Esophagus squamous epithelium (tissue), 4 donors: ENCODE data around the gene MXD4.

ENCODE experiments used
- POLR2A ChIP-seq, 4 donors: fragments of 450-650 bp; IDR thresholded peaks; one replicate each; pipeline ENCODE4 v1.6.1; 2017; ENCODE audit warnings: antibody characterized with exemption in 4 of 4, mild to moderate bottlenecking in 4 of 4, moderate library complexity in 3 of 4
- TF ChIP-seq, protein P1 (sequence below), 6 experiments: fragments of 450-650 bp in 4 of 6; fragments of 200-600 bp in 2 of 6; sonication (generic) in 2 of 6; IDR thresholded peaks; one replicate each; pipeline ENCODE4 v1.5.1; 2016 to 2019; ENCODE audit warnings: antibody characterized with exemption in 6 of 6, mild to moderate bottlenecking in 4 of 6, moderate library complexity in 4 of 6

DNA sequence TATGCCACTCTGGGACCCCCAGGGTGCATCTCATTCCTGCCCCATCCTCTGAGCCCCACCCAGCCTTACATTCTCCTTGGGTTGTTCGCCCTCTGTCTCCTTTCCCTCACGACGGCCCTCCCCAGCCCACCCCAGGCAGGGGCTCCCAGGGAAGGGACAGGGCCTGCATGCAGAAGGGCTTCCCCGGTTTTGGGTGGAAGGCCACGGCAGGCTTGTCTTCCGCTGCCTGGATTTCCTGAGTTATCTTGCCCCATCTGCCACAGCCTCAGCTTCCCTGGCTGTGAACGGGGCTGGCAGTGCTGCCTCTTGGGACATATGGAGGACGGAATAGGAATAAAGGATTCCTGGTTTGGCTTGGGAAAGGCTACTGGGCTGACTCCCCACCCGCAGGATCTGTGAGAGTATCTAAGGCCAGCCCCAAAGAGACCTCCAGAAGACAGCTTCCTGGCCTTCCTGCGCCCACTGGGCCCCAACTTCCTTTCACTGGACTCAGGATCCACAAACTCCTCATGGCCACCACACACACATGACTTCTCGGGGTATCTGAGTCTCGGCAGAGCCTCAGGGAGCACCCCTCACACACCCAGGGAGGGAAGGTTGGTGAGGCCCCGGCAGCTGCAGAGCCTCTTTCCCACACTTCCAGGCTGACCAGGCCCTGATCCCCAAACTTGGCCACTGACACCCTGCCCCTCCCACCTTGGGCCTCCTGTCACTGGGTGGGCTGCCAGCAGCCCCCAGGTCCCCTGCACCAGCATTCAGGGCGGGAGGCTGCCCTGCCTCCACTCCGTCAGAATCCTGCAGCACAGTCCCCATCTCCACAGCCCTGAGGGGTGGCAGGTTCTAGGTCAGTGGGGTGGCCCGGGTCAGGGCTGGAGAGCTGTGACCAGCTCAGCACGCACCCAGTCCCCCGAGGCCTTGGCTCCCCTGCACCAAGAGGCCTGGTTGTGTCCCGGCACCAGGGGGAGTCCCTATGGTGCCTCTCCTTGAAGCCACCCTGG lies 3.5 kb upstream of the MXD4 start:
- TF ChIP-seq, protein P1, sequence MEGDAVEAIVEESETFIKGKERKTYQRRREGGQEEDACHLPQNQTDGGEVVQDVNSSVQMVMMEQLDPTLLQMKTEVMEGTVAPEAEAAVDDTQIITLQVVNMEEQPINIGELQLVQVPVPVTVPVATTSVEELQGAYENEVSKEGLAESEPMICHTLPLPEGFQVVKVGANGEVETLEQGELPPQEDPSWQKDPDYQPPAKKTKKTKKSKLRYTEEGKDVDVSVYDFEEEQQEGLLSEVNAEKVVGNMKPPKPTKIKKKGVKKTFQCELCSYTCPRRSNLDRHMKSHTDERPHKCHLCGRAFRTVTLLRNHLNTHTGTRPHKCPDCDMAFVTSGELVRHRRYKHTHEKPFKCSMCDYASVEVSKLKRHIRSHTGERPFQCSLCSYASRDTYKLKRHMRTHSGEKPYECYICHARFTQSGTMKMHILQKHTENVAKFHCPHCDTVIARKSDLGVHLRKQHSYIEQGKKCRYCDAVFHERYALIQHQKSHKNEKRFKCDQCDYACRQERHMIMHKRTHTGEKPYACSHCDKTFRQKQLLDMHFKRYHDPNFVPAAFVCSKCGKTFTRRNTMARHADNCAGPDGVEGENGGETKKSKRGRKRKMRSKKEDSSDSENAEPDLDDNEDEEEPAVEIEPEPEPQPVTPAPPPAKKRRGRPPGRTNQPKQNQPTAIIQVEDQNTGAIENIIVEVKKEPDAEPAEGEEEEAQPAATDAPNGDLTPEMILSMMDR (IDR thresholded peaks at IDR 0.05): no peak
- TF ChIP-seq POLR2A (IDR thresholded peaks at IDR 0.05): no peak
